Stimulated activated CD8-positive, alpha-beta memory T cell treated with anti-CD3 and anti-CD28 coated beads, Interleukin-12 subunit alpha, Interleukin-12 subunit beta, amount 100 ng/mL, for 1 hour (primary cell): ENCODE data around the gene PRDM16.

ENCODE experiments used
- DNase-seq: peaks from one replicate; pipeline ENCODE4 v3.0.0-alpha.2; 2020; ENCODE audit warnings: low read depth

Gene PRDM16

GRCh38 chr1:3415260-3416090 is 346.5 kb downstream of the PRDM16 start:
- DNase-seq: no peak

GRCh38 chr1:3417082-3417739 is 348.2 kb downstream of the PRDM16 start:
- DNase-seq: no peak

- no peak for DNase-seq
Measured at GRCh38 chr1:3417934-3418333, 348.9 kb downstream of the PRDM16 start.

- DNase-seq: no peak
Measured at GRCh38 chr1:3418600-3418999, 349.6 kb downstream of the PRDM16 start.

GRCh38 chr1:3419415-3420204 is 350.6 kb downstream of the PRDM16 start:
- DNase-seq: no peak

GRCh38 chr1:3420218-3420951 is 351.4 kb downstream of the PRDM16 start:
- DNase-seq: no peak

- no peak for DNase-seq
Measured at GRCh38 chr1:3422638-3423037, 353.6 kb downstream of the PRDM16 start.

- no peak for DNase-seq
Measured at GRCh38 chr1:3423245-3423829, 354.3 kb downstream of the PRDM16 start.

- DNase-seq: no peak
Measured at GRCh38 chr1:3423896-3424611, 355.1 kb downstream of the PRDM16 start.

GRCh38 chr1:3425486-3426215 is 356.6 kb downstream of the PRDM16 start:
- DNase-seq: no peak

GRCh38 chr1:3426956-3427535 is 358.0 kb downstream of the PRDM16 start:
- no peak for DNase-seq

- DNase-seq: no peak
Measured at GRCh38 chr1:3427711-3428704, 359.0 kb downstream of the PRDM16 start.

- DNase-seq: no peak
Measured at GRCh38 chr1:3428899-3429298, 359.9 kb downstream of the PRDM16 start.

- DNase-seq: no peak
Measured at GRCh38 chr1:3429320-3429719, 360.3 kb downstream of the PRDM16 start.

GRCh38 chr1:3429766-3430165 is 360.8 kb downstream of the PRDM16 start:
- DNase-seq: no peak

GRCh38 chr1:3430406-3430805 is 361.4 kb downstream of the PRDM16 start:
- no peak for DNase-seq

- DNase-seq: no peak
Measured at GRCh38 chr1:3430820-3431219, 361.8 kb downstream of the PRDM16 start.

- DNase-seq: no peak
Measured at GRCh38 chr1:3431266-3431665, 362.3 kb downstream of the PRDM16 start.

- no peak for DNase-seq
Measured at GRCh38 chr1:3431686-3432085, 362.7 kb downstream of the PRDM16 start.
